HepG2 (cell line): ENCODE data around the gene AP4M1. TPM values are rescaled to one million over a fixed set of nuclear protein-coding genes. Genes with fewer than 3 reads are reported as not detected.
A peak's percentile ranks its signal among the peaks of the same experiment; 100 is the strongest.

ENCODE experiments used
- CTCF ChIP-seq: sonication (generic); formaldehyde crosslinking; IDR thresholded peaks from 2 replicates; pipeline ENCODE4 v1.5.0; 2020; ENCODE audit warnings: mild to moderate bottlenecking, missing genetic modification reagents, moderate library complexity
- HMG20A ChIP-seq: IDR thresholded peaks from 2 replicates; pipeline ENCODE4 v1.6.1; 2016; ENCODE audit warnings: borderline replicate concordance
- HMGXB3 ChIP-seq: sonication (generic); formaldehyde crosslinking; IDR thresholded peaks from 2 replicates; pipeline ENCODE4 v1.4.0; 2020; ENCODE audit warnings: missing genetic modification reagents, borderline replicate concordance
- HNRNPL ChIP-seq: fragments of 200-400 bp; formaldehyde crosslinking; IDR thresholded peaks from 2 replicates; pipeline ENCODE4 v1.6.1; 2017; ENCODE audit warnings: mild to moderate bottlenecking, low read depth, low read length
- HOXA7 ChIP-seq: sonication (generic); formaldehyde crosslinking; IDR thresholded peaks from 2 replicates; pipeline ENCODE4 v1.8.1; 2022; ENCODE audit warnings: mild to moderate bottlenecking, missing genetic modification reagents, moderate library complexity
- KDM1A ChIP-seq: IDR thresholded peaks from 2 replicates; pipeline ENCODE4 v1.6.1; 2016; ENCODE audit warnings: missing compliant biosample characterization
- MNT ChIP-seq: fragments of 450-650 bp; IDR thresholded peaks from 2 replicates; pipeline ENCODE4 v1.6.1; 2016
- REST ChIP-seq, 2 experiments: IDR thresholded peaks; 2 replicates each; pipeline ENCODE4 v1.6.1; 2011 to 2012; ENCODE audit warnings: low read length in 2 of 2, borderline replicate concordance in 1 of 2, low read depth in 1 of 2, mild to moderate bottlenecking in 1 of 2, moderate library complexity in 1 of 2
- ZMYM4 ChIP-seq: sonication (generic); formaldehyde crosslinking; IDR thresholded peaks from 2 replicates; pipeline ENCODE4 v1.8.1; 2023; ENCODE audit warnings: mild to moderate bottlenecking, missing genetic modification reagents
- ZNF160 ChIP-seq: sonication (generic); formaldehyde crosslinking; IDR thresholded peaks from 2 replicates; pipeline ENCODE4 v1.8.0; 2022; ENCODE audit warnings: mild to moderate bottlenecking, inconsistent platforms, missing genetic modification reagents
- ZNF20 ChIP-seq: sonication (generic); formaldehyde crosslinking; IDR thresholded peaks from 2 replicates; pipeline ENCODE4 v1.4.0; 2020; ENCODE audit warnings: mild to moderate bottlenecking, moderate library complexity, missing genetic modification reagents
- ZNF253 ChIP-seq: sonication (generic); formaldehyde crosslinking; IDR thresholded peaks from 2 replicates; pipeline ENCODE4 v1.8.0; 2022; ENCODE audit warnings: mild to moderate bottlenecking, missing genetic modification reagents, borderline replicate concordance
- ZNF337 ChIP-seq: sonication (generic); formaldehyde crosslinking; IDR thresholded peaks from 2 replicates; pipeline ENCODE4 v1.5.1; 2020; ENCODE audit warnings: missing genetic modification reagents, low read depth, mild to moderate bottlenecking, borderline replicate concordance
- ZNF430 ChIP-seq: sonication (generic); formaldehyde crosslinking; IDR thresholded peaks from 2 replicates; pipeline ENCODE4 v1.9.0; 2021; ENCODE audit warnings: mild to moderate bottlenecking, missing genetic modification reagents
- ZNF530 ChIP-seq: sonication (generic); formaldehyde crosslinking; IDR thresholded peaks from 2 replicates; pipeline ENCODE4 v1.5.0; 2020; ENCODE audit warnings: low read depth, mild to moderate bottlenecking, missing genetic modification reagents
- ZNF720 ChIP-seq: sonication (generic); formaldehyde crosslinking; IDR thresholded peaks from 2 replicates; pipeline ENCODE4 v1.4.0; 2020; ENCODE audit warnings: missing genetic modification reagents
- ZSCAN12 ChIP-seq: sonication (generic); formaldehyde crosslinking; IDR thresholded peaks from 2 replicates; pipeline ENCODE4 v1.9.0; 2021; ENCODE audit warnings: mild to moderate bottlenecking, missing genetic modification reagents
- polyA plus RNA-seq, 8 experiments: library from polyadenylated mRNA; depleted of rRNA in 3 of 8; stranded (reverse) in 7 of 8; unstranded in 1 of 8; fragments of >200 nt; fragmentation: Illumina TruSeq in 4 of 8; extraction: Trizol in 4 of 8; gene quantifications; 2 replicates each; pipeline versions ENCODE4 v1.2.1 to v1.2.3, GENCODE V29; 2011 to 2016; ENCODE audit warnings: low read depth in 4 of 8, missing spikeins in 1 of 8, mixed read lengths in 1 of 8; ENCODE audit not compliant: insufficient read depth in 1 of 8
- total RNA-seq, 5 experiments: library from RNA; depleted of rRNA; stranded (reverse); fragments of >200 nt; fragmentation: Illumina TruSeq; extraction: Trizol; gene quantifications; 2 replicates each; pipeline ENCODE4 v1.2.3, GENCODE V29; 2016; ENCODE audit warnings: low read depth in 1 of 5

Gene AP4M1
- total and polyA plus RNA-seq, 2 of the 13 experiments (the other 11 are each of a cell fraction or from before 2014, with no cell fraction given), result 6.3 to 9.7 TPM

GRCh38 chr7:100081535-100082102 lies 19.8 kb upstream of the AP4M1 start, which contains the start of gene ZNF3 (continued):
- TF ChIP-seq CTCF (CRISPR knock-in tag), result peak; percentile 98
- TF ChIP-seq MNT, result peak; percentile 72
- TF ChIP-seq ZMYM4 (CRISPR knock-in tag), result peak; percentile 86
- peak; percentile 92; the same call in 1 of the 2 replicates for TF ChIP-seq ZNF20
- no peak for TF ChIP-seq ZNF253 (CRISPR knock-in tag)
- 0 out of 4 replicates have a peak, but pooled peaks of 1 of the 2 experiments have one; percentile 26 for TF ChIP-seq REST (IDR thresholded peaks at IDR 0.05; ENCODE audit: borderline replicate concordance in 1 of 2, low read depth in 1 of 2, low read length in 2 of 2)
- peak; percentile 88 for TF ChIP-seq ZNF337 (CRISPR knock-in tag)
- TF ChIP-seq ZNF530 (CRISPR knock-in tag), result no peak
- 0 out of 2 replicates have a peak, but pooled peaks have one; percentile 8 for TF ChIP-seq KDM1A
- TF ChIP-seq HMGXB3 (CRISPR knock-in tag), result peak; percentile 66
- no peak for TF ChIP-seq ZNF720 (CRISPR knock-in tag)
- peak; percentile 95 for TF ChIP-seq ZNF430 (CRISPR knock-in tag)
- TF ChIP-seq ZNF160 (CRISPR knock-in tag), result peak; percentile 70; the same call in 1 of the 2 replicates
- 0 out of 2 replicates have a peak, but pooled peaks have one; percentile 9 for TF ChIP-seq HMG20A (CRISPR knock-in tag)
- TF ChIP-seq HNRNPL, result peak; percentile 75; the same call in 1 of the 2 replicates
- no peak for TF ChIP-seq HOXA7
- no peak for TF ChIP-seq ZSCAN12
